Body of pancreas (tissue), 4 donors: ENCODE measurements around the gene ZNF157. TPM values are rescaled to one million over a fixed set of nuclear protein-coding genes. Genes with fewer than 3 reads are reported as not detected.

ENCODE experiments used
- ATAC-seq: fragments of 150-250 bp; one replicate; pipeline ENCODE4 v1.9.1; 2016
- DNase-seq, 4 donors: peaks; one replicate each; pipeline ENCODE4 v3.0.0-alpha.2; 2019
- H3K27ac ChIP-seq, 4 donors: fragments of 200-600 bp; sonication (generic); 1 replicate in 3 of 4; 2 replicates in 1 of 4; pipeline versions ENCODE4 v1.5.1 to v1.6.1; 2016 to 2019; ENCODE audit warnings: mild to moderate bottlenecking in 1 of 4, mixed read lengths in 1 of 4, moderate library complexity in 1 of 4
- H3K27me3 ChIP-seq, 2 donors: fragments of 200-600 bp; sonication (generic); one replicate each; pipeline ENCODE4 v1.6.0; 2016; ENCODE audit warnings: mild to moderate bottlenecking in 1 of 2
- H3K36me3 ChIP-seq, 2 donors: fragments of 200-600 bp; sonication (generic); replicated peaks in 1 of 2; 2 replicates each; pipeline ENCODE4 v1.5.1; 2016; ENCODE audit warnings: low read depth in 2 of 2; ENCODE audit not compliant: insufficient read depth in 1 of 2
- H3K4me1 ChIP-seq: fragments of 200-600 bp; sonication (generic); one replicate; pipeline ENCODE4 v1.6.0; 2016
- H3K4me3 ChIP-seq, 2 donors: fragments of 200-600 bp; sonication (generic); 1 replicate in 1 of 2; 2 replicates in 1 of 2; pipeline ENCODE4 v1.5.1; 2016 to 2019
- H3K9me3 ChIP-seq, 3 donors: fragments of 200-600 bp; sonication (generic); 1 replicate in 2 of 3; 2 replicates in 1 of 3; pipeline ENCODE4 v1.5.1; 2016
- POLR2A ChIP-seq, 3 donors: fragments of 450-650 bp; IDR thresholded peaks; one replicate each; pipeline ENCODE4 v1.6.1; 2016; ENCODE audit warnings: antibody characterized with exemption in 3 of 3, mild to moderate bottlenecking in 2 of 3
- WGBS, 2 donors: methylation state at CpG; one replicate each; pipeline ENCODE4 v1.1.5; 2017; 5-methylcytosine and 5-hydroxymethylcytosine counted together
- intact Hi-C: fragments of 100-400 bp; cut with DNase I; formaldehyde crosslinking; loops from one replicate; pipeline ENCODE4 v1.15.1; 2023
- total RNA-seq, 2 donors: library from RNA; depleted of rRNA; stranded (reverse); fragments of >200 nt; gene quantifications; one replicate each; pipeline ENCODE4 v1.1.0, GENCODE V29; 2016
- TF ChIP-seq, protein P1 (sequence below), 7 experiments: fragments of 450-650 bp in 4 of 7; fragments of 200-600 bp in 3 of 7; sonication (generic) in 3 of 7; IDR thresholded peaks; one replicate each; pipeline ENCODE4 v1.5.1; 2016 to 2019; ENCODE audit warnings: antibody characterized with exemption in 7 of 7

Gene ZNF157
- total RNA-seq, 2 donors from 2014 or later = 0.26 TPM; not detected in 1

DNA sequence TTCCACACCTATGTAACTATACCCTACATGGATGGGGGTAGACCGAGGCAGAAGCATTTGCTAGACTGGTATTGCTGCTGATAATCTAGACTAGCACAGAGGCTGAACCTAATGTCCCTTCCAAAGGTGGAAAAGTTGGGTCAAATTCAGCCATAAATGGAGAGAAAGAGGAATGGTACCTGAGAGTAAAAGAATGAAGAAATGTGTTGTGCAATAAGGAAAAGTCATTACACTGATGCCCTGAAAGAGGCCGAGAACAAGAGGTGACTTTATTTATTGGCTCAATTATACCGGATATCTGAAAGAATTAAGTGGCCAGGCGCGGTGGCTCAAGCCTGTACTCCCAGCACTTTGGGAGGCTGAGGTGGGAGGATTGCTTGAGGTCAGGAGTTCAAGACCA, 60.5 kb downstream of the ZNF157 start:
- 83 to 84% methylated on average over 3 to 5 of the region's 5 CpGs for WGBS, 2 donors

DNA sequence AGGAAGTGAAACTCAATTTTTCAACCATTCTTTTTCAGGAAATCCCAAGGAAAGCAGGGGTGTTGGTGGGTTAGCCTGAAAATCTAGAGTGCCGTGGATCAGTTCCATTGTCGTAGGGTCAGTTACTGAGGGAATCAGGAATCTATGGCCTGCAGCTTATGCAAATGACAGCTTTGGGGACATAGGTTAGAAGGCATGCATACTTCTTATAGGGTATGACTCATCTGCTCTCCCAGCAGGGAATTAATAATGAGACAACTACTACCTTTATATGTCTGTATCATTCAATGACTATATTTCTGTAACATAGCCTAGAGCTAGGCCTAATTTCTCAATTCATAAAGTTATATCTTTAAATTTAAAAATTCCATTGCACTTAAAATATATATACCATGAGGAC, 76.1 kb downstream of the ZNF157 start:
- Histone ChIP-seq H3K36me3 (no peaks in the 10 kb centered on the region), H3K27ac (no peak overlapping the region), H3K4me3 (no peak overlapping the region), H3K9me3 (no peaks in the 10 kb centered on the region), H3K4me1 (no peaks in the 10 kb centered on the region), H3K27me3 (no peaks in the 10 kb centered on the region)
- DNase-seq (no peak), ATAC-seq (no peak)
- WGBS, 2 donors = 94 to 95% methylated on average over 2 of the region's 2 CpGs
- intact Hi-C loops = no loop called here
- TF ChIP-seq, protein P1, sequence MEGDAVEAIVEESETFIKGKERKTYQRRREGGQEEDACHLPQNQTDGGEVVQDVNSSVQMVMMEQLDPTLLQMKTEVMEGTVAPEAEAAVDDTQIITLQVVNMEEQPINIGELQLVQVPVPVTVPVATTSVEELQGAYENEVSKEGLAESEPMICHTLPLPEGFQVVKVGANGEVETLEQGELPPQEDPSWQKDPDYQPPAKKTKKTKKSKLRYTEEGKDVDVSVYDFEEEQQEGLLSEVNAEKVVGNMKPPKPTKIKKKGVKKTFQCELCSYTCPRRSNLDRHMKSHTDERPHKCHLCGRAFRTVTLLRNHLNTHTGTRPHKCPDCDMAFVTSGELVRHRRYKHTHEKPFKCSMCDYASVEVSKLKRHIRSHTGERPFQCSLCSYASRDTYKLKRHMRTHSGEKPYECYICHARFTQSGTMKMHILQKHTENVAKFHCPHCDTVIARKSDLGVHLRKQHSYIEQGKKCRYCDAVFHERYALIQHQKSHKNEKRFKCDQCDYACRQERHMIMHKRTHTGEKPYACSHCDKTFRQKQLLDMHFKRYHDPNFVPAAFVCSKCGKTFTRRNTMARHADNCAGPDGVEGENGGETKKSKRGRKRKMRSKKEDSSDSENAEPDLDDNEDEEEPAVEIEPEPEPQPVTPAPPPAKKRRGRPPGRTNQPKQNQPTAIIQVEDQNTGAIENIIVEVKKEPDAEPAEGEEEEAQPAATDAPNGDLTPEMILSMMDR (IDR thresholded peaks at IDR 0.05) = no peak
- no peak for TF ChIP-seq POLR2A (IDR thresholded peaks at IDR 0.05)

More for the DNA sequence above, 60.5 kb downstream of the ZNF157 start:
- H3K27me3 ChIP-seq = no peaks in the 10 kb centered on the region
- no peak overlapping the region for H3K4me3 ChIP-seq
- no peaks in the 10 kb centered on the region for H3K4me1 ChIP-seq
- no peak overlapping the region for H3K27ac ChIP-seq
- TF ChIP-seq, protein P1 (IDR thresholded peaks at IDR 0.05) = no peak
- TF ChIP-seq POLR2A (IDR thresholded peaks at IDR 0.05) = no peak
- DNase-seq (no peak), ATAC-seq (no peak)
- intact Hi-C loops = no loop called here
- H3K9me3 ChIP-seq = no peaks in the 10 kb centered on the region
- no peaks in the 10 kb centered on the region for H3K36me3 ChIP-seq

DNA sequence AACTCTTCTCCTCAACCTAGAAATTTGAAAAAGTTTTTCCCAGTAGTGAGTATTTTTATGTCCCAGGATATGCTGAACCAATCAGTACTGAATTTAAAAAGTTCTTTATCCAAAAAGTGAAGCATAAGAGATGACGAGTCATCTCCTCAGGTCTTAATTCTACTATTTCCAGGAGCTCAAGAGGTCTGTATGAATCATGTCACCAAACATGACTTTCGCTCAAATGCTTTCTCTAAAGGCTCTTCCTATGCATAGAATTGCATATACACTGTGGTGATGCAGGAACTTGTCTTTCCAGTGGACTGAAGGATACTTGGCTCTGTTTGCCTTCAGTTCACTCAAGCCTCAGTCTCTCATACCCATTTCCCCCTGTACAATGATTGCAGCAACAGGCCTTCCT, 76.6 kb downstream of the ZNF157 start:
- TF ChIP-seq, protein P1 (IDR thresholded peaks at IDR 0.05) = no peak
- TF ChIP-seq POLR2A (IDR thresholded peaks at IDR 0.05) = no peak
- no peak for DNase-seq
- no peaks in the 10 kb centered on the region for H3K36me3 ChIP-seq
- H3K27ac ChIP-seq = no peak overlapping the region
- intact Hi-C loops = no loop called here
- H3K4me1 ChIP-seq = no peaks in the 10 kb centered on the region
- no peak overlapping the region for H3K4me3 ChIP-seq
- no peaks in the 10 kb centered on the region for H3K9me3 ChIP-seq
- ATAC-seq = no peak
- WGBS, 2 donors = 88 to 100% methylated on average over 2 of the region's 2 CpGs
- H3K27me3 ChIP-seq = no peaks in the 10 kb centered on the region

DNA sequence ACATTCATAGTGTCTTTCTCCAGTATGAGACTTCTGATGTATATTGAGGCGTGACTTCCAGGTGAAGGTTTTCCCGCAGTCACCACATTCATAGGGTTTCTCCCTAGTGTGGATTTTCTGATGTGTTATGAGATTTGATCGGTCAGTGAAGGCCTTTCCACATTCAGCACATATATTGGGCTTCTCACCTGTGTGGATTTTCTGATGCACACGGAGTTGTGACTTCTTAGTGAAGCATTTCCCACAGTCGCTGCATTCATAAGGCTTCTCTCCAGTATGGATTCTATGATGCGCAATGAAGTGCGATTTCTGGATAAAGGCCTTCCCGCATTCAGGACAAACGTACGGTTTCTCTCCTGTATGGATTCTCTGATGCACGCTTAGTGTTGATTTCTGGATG, 77.2 kb downstream of the ZNF157 start:
- WGBS, 2 donors = 95 to 99% methylated on average over 10 to 11 of the region's 11 CpGs
- H3K27ac ChIP-seq = no peak overlapping the region
- no peak for DNase-seq
- ATAC-seq = no peak
- no peaks in the 10 kb centered on the region for H3K4me1 ChIP-seq
- H3K9me3 ChIP-seq = no peaks in the 10 kb centered on the region
- intact Hi-C loops = no loop called here
- no peak for TF ChIP-seq POLR2A (IDR thresholded peaks at IDR 0.05)
- TF ChIP-seq, protein P1 (IDR thresholded peaks at IDR 0.05) = no peak
- no peak overlapping the region for H3K4me3 ChIP-seq
- no peaks in the 10 kb centered on the region for H3K27me3 ChIP-seq
- no peaks in the 10 kb centered on the region for H3K36me3 ChIP-seq

DNA sequence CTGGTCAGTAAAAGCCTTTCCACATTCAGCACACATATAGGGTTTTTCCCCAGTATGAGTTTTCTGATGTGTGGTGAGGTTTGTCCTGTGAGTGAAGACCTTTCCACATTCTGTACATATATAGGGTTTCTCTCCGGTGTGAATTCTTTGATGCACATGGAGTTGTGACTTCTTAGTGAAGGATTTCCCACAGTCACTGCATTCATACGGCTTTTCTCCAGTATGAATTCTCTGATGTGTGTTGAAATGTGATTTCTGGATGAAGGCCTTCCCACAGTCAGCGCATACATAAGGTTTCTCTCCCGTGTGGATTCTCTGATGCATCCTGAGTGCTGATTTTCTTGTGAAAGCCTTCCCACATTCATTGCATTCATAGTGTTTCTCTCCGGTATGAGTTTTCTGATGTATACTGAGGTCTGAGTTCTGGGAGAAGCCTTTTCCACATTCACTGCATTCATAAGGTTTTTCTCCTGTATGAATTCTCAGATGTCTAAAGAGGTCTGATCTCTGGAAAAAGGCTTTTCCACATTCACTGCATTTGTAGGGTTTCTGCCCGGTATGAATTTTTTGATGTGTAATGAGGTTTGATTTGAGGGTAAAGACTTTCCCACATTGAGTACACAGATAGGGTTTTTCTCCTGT, 77.9 kb downstream of the ZNF157 start:
- no peak for ATAC-seq
- DNase-seq = no peak
- Histone ChIP-seq H3K27ac (no peak overlapping the region), H3K36me3 (no peaks in the 10 kb centered on the region), H3K27me3 (no peaks in the 10 kb centered on the region), H3K4me3 (no peak overlapping the region), H3K4me1 (no peaks in the 10 kb centered on the region), H3K9me3 (no peaks in the 10 kb centered on the region)
- TF ChIP-seq, protein P1 (IDR thresholded peaks at IDR 0.05) = no peak
- no peak for TF ChIP-seq POLR2A (IDR thresholded peaks at IDR 0.05)
- intact Hi-C loops = no loop called here
- WGBS, 2 donors = 97 to 100% methylated on average over 1 to 6 of the region's 6 CpGs
